GM12801 (cell line): ENCODE results near the gene GRIA2.

Experiments
- CTCF ChIP-seq: IDR thresholded peaks from one replicate; pipeline ENCODE4 v1.5.1; 2011; ENCODE audit warnings: control low read depth; ENCODE audit not compliant: insufficient read length; ENCODE audit errors: extremely low read depth

GRIA2 gene

GRCh38 chr4:157226035-157226434 lies 5.5 kb downstream of the GRIA2 start:
- TF ChIP-seq CTCF: no peak

- no peak for TF ChIP-seq CTCF
Observed at GRCh38 chr4:157226601-157227000, 6.1 kb downstream of the GRIA2 start.

- no peak for TF ChIP-seq CTCF
Observed at GRCh38 chr4:157231525-157231924, 11.0 kb downstream of the GRIA2 start.

- TF ChIP-seq CTCF: no peak
Observed at GRCh38 chr4:157242871-157243270, 22.3 kb downstream of the GRIA2 start.

GRCh38 chr4:157244348-157244747 lies 23.8 kb downstream of the GRIA2 start:
- no peak for TF ChIP-seq CTCF

GRCh38 chr4:157245351-157245750 lies 24.8 kb downstream of the GRIA2 start:
- TF ChIP-seq CTCF: no peak

GRCh38 chr4:157246964-157247363 lies 26.4 kb downstream of the GRIA2 start:
- TF ChIP-seq CTCF: no peak

GRCh38 chr4:157265281-157265680 lies 44.8 kb downstream of the GRIA2 start:
- TF ChIP-seq CTCF: no peak
